Activated T-cell treated with anti-CD3 and anti-CD28 coated beads for 24 hours (primary cell): Measurements from ENCODE around the gene AGPAT2.

Source experiments
- DNase-seq: peaks from one replicate; pipeline ENCODE4 v3.0.0-alpha.2; 2020; ENCODE audit warnings: low read depth

The AGPAT2 gene

GRCh38 chr9:136687721-136688223 is 515 bp upstream of the AGPAT2 start:
- no peak for DNase-seq

- no peak for DNase-seq
Observed at GRCh38 chr9:136686534-136686793, 793 bp downstream of the AGPAT2 start.

GRCh38 chr9:136685790-136686533 is 1.3 kb downstream of the AGPAT2 start:
- DNase-seq: no peak

- DNase-seq: no peak
Observed at GRCh38 chr9:136685216-136685615, 2.0 kb downstream of the AGPAT2 start.

GRCh38 chr9:136684799-136685198 is 2.5 kb downstream of the AGPAT2 start:
- no peak for DNase-seq

- DNase-seq: no peak
Observed at GRCh38 chr9:136684339-136684738, 2.9 kb downstream of the AGPAT2 start.

GRCh38 chr9:136683755-136684154 is 3.5 kb downstream of the AGPAT2 start:
- no peak for DNase-seq

GRCh38 chr9:136683173-136683745 is 4.0 kb downstream of the AGPAT2 start:
- DNase-seq: no peak

- DNase-seq: no peak
Observed at GRCh38 chr9:136682710-136683109, 4.5 kb downstream of the AGPAT2 start.

GRCh38 chr9:136681945-136682699 is 5.1 kb downstream of the AGPAT2 start:
- no peak for DNase-seq

- no peak for DNase-seq
Observed at GRCh38 chr9:136681029-136681428, 6.2 kb downstream of the AGPAT2 start.

GRCh38 chr9:136679431-136679941 is 7.8 kb downstream of the AGPAT2 start:
- no peak for DNase-seq

- DNase-seq: no peak
Observed at GRCh38 chr9:136678624-136679023, 8.6 kb downstream of the AGPAT2 start.

GRCh38 chr9:136678034-136678433 is 9.2 kb downstream of the AGPAT2 start:
- DNase-seq: no peak

- DNase-seq: no peak
Observed at GRCh38 chr9:136676920-136677686, 10.2 kb downstream of the AGPAT2 start.

- no peak for DNase-seq
Observed at GRCh38 chr9:136676297-136676794, 10.9 kb downstream of the AGPAT2 start.

GRCh38 chr9:136675477-136676296 is 11.6 kb downstream of the AGPAT2 start:
- DNase-seq: no peak

GRCh38 chr9:136674786-136675349 is 12.4 kb downstream of the AGPAT2 start:
- no peak for DNase-seq

GRCh38 chr9:136673975-136674785 is 13.1 kb downstream of the AGPAT2 start:
- DNase-seq: no peak
